ENCODE measurements around the gene RPL39L. TPM values are rescaled to one million over a fixed set of nuclear protein-coding genes. Genes with fewer than 3 reads are reported as not detected.

RPL39L gene
- total RNA-seq, 1 experiment from 2014 or later = 37.7 TPM

- H3K27ac ChIP-seq (ENCODE audit: low read length) = no peak overlapping the region
- TF ChIP-seq SIN3A (IDR thresholded peaks at IDR 0.05; ENCODE audit: borderline replicate concordance, insufficient read depth, low read depth, low read length) (no peak), CTCF (IDR thresholded peaks at IDR 0.05) (no peak), POLR2AphosphoS5 (IDR thresholded peaks at IDR 0.05; ENCODE audit: low read depth, low read length) (no peak)
- no peak overlapping the region for H3K4me3 ChIP-seq (ENCODE audit: low read depth in 2 of 2, low read length in 2 of 2)
- ChIA-PET CTCF (interaction anchor here (0.7 kb wide), 1 partner anchor 29 kb away, joined by 12 read pairs; no protein-coding TSS in a partner anchor), POLR2A (no interaction called here)
- no peak for DNase-seq (ENCODE audit: low read depth, low spot score)
- ATAC-seq = no peak
- in situ Hi-C loops (cut with HindIII; ENCODE audit: low pct_unique_long_range_greater_than_20kb, low sequenced_read_pairs) = no loop called here
- BruUV-seq (replicated peaks) = no TSS peak
- no peaks in the 10 kb centered on the region for H3K9me3 ChIP-seq (ENCODE audit: control insufficient read depth, insufficient read depth, low read depth, low read length)
- H3K4me1 ChIP-seq (ENCODE audit: control insufficient read depth, insufficient read depth, low read length) = no peaks in the 10 kb centered on the region
- intact Hi-C loops (cut with micrococcal nuclease; ENCODE audit: unreplicated experiment) = no loop called here
- no peaks in the 10 kb centered on the region for H3K27me3 ChIP-seq (ENCODE audit: control insufficient read depth, insufficient read depth, low read length)
- no peaks in the 10 kb centered on the region for H3K36me3 ChIP-seq (ENCODE audit: control insufficient read depth, insufficient read depth, low read length)
Measured at GRCh38 chr3:187084580-187084979, 54.7 kb downstream of the RPL39L start.

GRCh38 chr3:187084126-187084525 lies 55.2 kb downstream of the RPL39L start:
- no peak overlapping the region for H3K27ac ChIP-seq (ENCODE audit: low read length)
- H3K4me1 ChIP-seq (ENCODE audit: control insufficient read depth, insufficient read depth, low read length) = no peaks in the 10 kb centered on the region
- H3K9me3 ChIP-seq (ENCODE audit: control insufficient read depth, insufficient read depth, low read depth, low read length) = no peaks in the 10 kb centered on the region
- BruUV-seq (replicated peaks) = no TSS peak
- intact Hi-C loops (cut with micrococcal nuclease; ENCODE audit: unreplicated experiment) (no loop called here), in situ Hi-C loops (cut with HindIII; ENCODE audit: low pct_unique_long_range_greater_than_20kb, low sequenced_read_pairs) (no loop called here)
- DNase-seq (ENCODE audit: low read depth, low spot score) (no peak), ATAC-seq (no peak)
- POLR2A ChIA-PET = no interaction called here
- TF ChIP-seq REST (IDR thresholded peaks at IDR 0.05; ENCODE audit: insufficient read depth in 1 of 2, low read depth in 2 of 2, low read length in 1 of 2) = no peak
- H3K27me3 ChIP-seq (ENCODE audit: control insufficient read depth, insufficient read depth, low read length) = no peaks in the 10 kb centered on the region
- no peak overlapping the region for H3K4me3 ChIP-seq (ENCODE audit: low read depth in 2 of 2, low read length in 2 of 2)
- H3K36me3 ChIP-seq (ENCODE audit: control insufficient read depth, insufficient read depth, low read length) = no peaks in the 10 kb centered on the region
- CTCF ChIA-PET = no interaction called here

- intact Hi-C loops (cut with micrococcal nuclease; ENCODE audit: unreplicated experiment) = no loop called here
- H3K4me1 ChIP-seq (ENCODE audit: control insufficient read depth, insufficient read depth, low read length) = no peaks in the 10 kb centered on the region
- H3K9me3 ChIP-seq (ENCODE audit: control insufficient read depth, insufficient read depth, low read depth, low read length) = no peaks in the 10 kb centered on the region
- TF ChIP-seq POLR2AphosphoS5 (IDR thresholded peaks at IDR 0.05; ENCODE audit: low read depth, low read length) (no peak), CTCF (IDR thresholded peaks at IDR 0.05) (no peak)
- in situ Hi-C loops (cut with HindIII; ENCODE audit: low pct_unique_long_range_greater_than_20kb, low sequenced_read_pairs) = no loop called here
- ATAC-seq (no peak), DNase-seq (ENCODE audit: low read depth, low spot score) (no peak)
- no TSS peak for BruUV-seq (replicated peaks)
- ChIA-PET CTCF (no interaction called here), POLR2A (no interaction called here)
- no peak overlapping the region for H3K4me3 ChIP-seq (ENCODE audit: low read depth in 2 of 2, low read length in 2 of 2)
- no peak overlapping the region for H3K27ac ChIP-seq (ENCODE audit: low read length)
- no peaks in the 10 kb centered on the region for H3K27me3 ChIP-seq (ENCODE audit: control insufficient read depth, insufficient read depth, low read length)
- no peaks in the 10 kb centered on the region for H3K36me3 ChIP-seq (ENCODE audit: control insufficient read depth, insufficient read depth, low read length)
Measured at GRCh38 chr3:187082758-187083375, 56.4 kb downstream of the RPL39L start.

Data from Panc1 (cell line).